Stomach (tissue), 9 donors: ENCODE data around the gene UNC45A. TPM values are rescaled to one million over a fixed set of nuclear protein-coding genes. Genes with fewer than 3 reads are reported as not detected.

Experiments used
- DNase-seq, 2 donors: peaks; one replicate each; pipeline versions ENCODE4 v3.0.0 to v3.0.0-alpha.2; 2013 to 2019
- H3K27ac ChIP-seq, 5 donors: fragments of 200-600 bp in 4 of 5; sonication (generic) in 4 of 5; one replicate each; pipeline ENCODE4 v1.5.1; 2013 to 2019; ENCODE audit warnings: mild to moderate bottlenecking in 1 of 5, moderate library complexity in 1 of 5
- H3K27me3 ChIP-seq, 3 donors: fragments of 200-600 bp; sonication (generic); one replicate each; pipeline ENCODE4 v1.5.1; 2017 to 2019; ENCODE audit warnings: mixed run types in 1 of 3
- H3K36me3 ChIP-seq, 4 donors: fragments of 200-600 bp; sonication (generic); 1 replicate in 3 of 4; 2 replicates in 1 of 4; pipeline ENCODE4 v1.5.1; 2016 to 2019
- H3K4me1 ChIP-seq, 4 donors: fragments of 200-600 bp; sonication (generic); one replicate each; pipeline ENCODE4 v1.5.1; 2016 to 2019
- H3K4me3 ChIP-seq, 4 donors: fragments of 200-600 bp; sonication (generic) in 3 of 4; one replicate each; pipeline ENCODE4 v1.5.1; 2016 to 2019; ENCODE audit warnings: mild to moderate bottlenecking in 1 of 4
- H3K9me3 ChIP-seq, 4 donors: fragments of 200-600 bp; sonication (generic); one replicate each; pipeline ENCODE4 v1.5.1; 2016 to 2019
- EP300 ChIP-seq: sonication (generic); formaldehyde crosslinking; IDR thresholded peaks from one replicate; pipeline ENCODE4 v1.6.1; 2017; ENCODE audit warnings: antibody characterized with exemption
- POLR2A ChIP-seq, 4 donors: fragments of 450-650 bp; IDR thresholded peaks; one replicate each; pipeline ENCODE4 v1.6.1; 2016; ENCODE audit warnings: antibody characterized with exemption in 4 of 4, control low read depth in 2 of 4, mild to moderate bottlenecking in 1 of 4, moderate library complexity in 1 of 4
- POLR2AphosphoS5 ChIP-seq, 3 donors: sonication (generic); formaldehyde crosslinking; IDR thresholded peaks; one replicate each; pipeline ENCODE4 v1.6.1; 2016; ENCODE audit warnings: antibody characterized with exemption in 3 of 3
- WGBS, 5 donors: extraction: QIAGEN DNeasy Blood & Tissue Kit in 3 of 5; methylation state at CpG; one replicate each; pipeline versions ENCODE4 v1.1.5 to v1.1.7; 2013 to 2018; 5-methylcytosine and 5-hydroxymethylcytosine counted together
- intact Hi-C: fragments of 100-400 bp; cut with DNase I; formaldehyde crosslinking; loops from one replicate; pipeline ENCODE4 v1.15.1; 2023; ENCODE audit warnings: low total_unique reads
- polyA plus RNA-seq, 3 donors: library from polyadenylated mRNA; stranded (reverse); fragments of 200-250 nt; gene quantifications; one replicate each; pipeline ENCODE4 v1.2.3, GENCODE V29; 2013
- total RNA-seq, 5 donors: library from RNA; depleted of rRNA; stranded (reverse); fragments of >200 nt; gene quantifications; one replicate each; pipeline versions ENCODE4 v1.1.0 to v1.2.3, GENCODE V29; 2014 to 2016
- TF ChIP-seq, protein P1 (sequence below), 7 experiments: fragments of 450-650 bp in 4 of 7; fragments of 200-600 bp in 3 of 7; sonication (generic) in 3 of 7; IDR thresholded peaks; one replicate each; pipeline ENCODE4 v1.5.1; 2016 to 2019; ENCODE audit warnings: antibody characterized with exemption in 7 of 7, control low read depth in 2 of 7, mild to moderate bottlenecking in 1 of 7
- donor health status: healthy with polysubstance abuse.
- donor health status: Bipolar disorder and iron deficiency.
- donor health status: healthy.

UNC45A gene
- total and polyA plus RNA-seq, 8 donors, result 28.0 to 63.8 (median 43.0) TPM

DNA sequence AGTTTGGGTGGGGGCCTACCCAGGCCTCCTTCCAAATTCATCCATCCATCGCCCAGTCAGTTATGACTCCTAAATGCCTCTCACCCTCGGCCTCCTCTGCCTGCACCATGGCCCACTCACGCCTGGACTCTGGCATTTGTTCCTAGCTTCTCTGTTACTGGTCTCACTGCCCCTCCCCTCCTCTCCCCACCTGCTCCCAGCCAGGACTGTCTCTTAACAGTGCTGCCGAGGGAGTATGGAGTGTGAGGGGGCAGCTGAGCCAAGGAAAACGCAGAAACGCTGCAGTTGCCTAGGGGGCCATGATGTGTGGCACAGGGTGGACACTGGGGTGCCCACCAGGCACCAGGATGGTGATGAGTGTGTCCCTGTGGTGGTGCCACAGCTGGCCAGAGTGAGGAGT is 22.7 kb downstream of the UNC45A start:
- Histone ChIP-seq H3K9me3 (no peaks in the 10 kb centered on the region), H3K27ac (peak overlapping the region in 2 of 5 donors; percentile 79 to 97), H3K36me3 (peaks cover 15 to 46% (median 42%) of the 10 kb centered on the region in 4 donors), H3K4me3 (peak overlapping the region; percentile 60 to 76 (median 63)), H3K27me3 (no peaks in the 10 kb centered on the region), H3K4me1 (peaks cover 14 to 53% (median 35%) of the 10 kb centered on the region in 4 donors)
- WGBS, 5 donors, result 66 to 87% (median 82%) methylated on average over 6 of the region's 6 CpGs
- intact Hi-C loops, result loop anchor here (5.0 kb wide), 1 partner anchor 90 kb away; no protein-coding TSS in a partner anchor
- peak in 1 of 2 donors; percentile 28 for DNase-seq
- TF ChIP-seq, protein P1, sequence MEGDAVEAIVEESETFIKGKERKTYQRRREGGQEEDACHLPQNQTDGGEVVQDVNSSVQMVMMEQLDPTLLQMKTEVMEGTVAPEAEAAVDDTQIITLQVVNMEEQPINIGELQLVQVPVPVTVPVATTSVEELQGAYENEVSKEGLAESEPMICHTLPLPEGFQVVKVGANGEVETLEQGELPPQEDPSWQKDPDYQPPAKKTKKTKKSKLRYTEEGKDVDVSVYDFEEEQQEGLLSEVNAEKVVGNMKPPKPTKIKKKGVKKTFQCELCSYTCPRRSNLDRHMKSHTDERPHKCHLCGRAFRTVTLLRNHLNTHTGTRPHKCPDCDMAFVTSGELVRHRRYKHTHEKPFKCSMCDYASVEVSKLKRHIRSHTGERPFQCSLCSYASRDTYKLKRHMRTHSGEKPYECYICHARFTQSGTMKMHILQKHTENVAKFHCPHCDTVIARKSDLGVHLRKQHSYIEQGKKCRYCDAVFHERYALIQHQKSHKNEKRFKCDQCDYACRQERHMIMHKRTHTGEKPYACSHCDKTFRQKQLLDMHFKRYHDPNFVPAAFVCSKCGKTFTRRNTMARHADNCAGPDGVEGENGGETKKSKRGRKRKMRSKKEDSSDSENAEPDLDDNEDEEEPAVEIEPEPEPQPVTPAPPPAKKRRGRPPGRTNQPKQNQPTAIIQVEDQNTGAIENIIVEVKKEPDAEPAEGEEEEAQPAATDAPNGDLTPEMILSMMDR (IDR thresholded peaks at IDR 0.05), result no peak
- TF ChIP-seq POLR2A (IDR thresholded peaks at IDR 0.05), result no peak
- TF ChIP-seq POLR2AphosphoS5 (IDR thresholded peaks at IDR 0.05), result no peak
- TF ChIP-seq EP300, result no peak

DNA sequence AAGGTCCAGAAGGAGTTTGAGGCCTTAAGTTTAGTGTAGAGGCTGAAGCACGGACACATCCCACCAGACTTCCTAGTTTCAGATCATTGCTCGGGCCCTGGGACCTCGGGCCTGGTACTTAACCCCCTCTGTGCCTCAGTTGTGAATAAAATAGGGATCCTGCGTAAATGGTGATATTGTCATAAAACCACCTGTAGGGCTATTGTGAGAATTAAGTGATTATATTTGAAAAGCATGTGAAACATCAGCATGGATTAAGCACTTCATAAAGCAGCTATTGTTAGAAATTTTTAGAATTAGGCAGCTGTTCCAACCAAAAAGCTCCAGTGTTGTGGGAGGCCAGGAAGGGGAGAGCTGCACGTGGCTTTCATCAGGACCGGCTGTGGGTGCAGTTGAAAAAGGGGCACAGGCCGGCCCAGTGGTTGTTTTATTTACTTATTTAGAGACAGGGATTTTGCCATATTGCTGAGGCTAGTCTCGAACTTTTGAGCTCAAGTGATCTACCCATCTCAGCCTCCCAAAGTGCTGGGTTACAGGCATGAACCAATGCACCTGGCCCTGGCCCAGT is 24.0 kb downstream of the UNC45A start:
- TF ChIP-seq POLR2A (IDR thresholded peaks at IDR 0.05), result no peak
- no peak for TF ChIP-seq POLR2AphosphoS5 (IDR thresholded peaks at IDR 0.05)
- no peak for TF ChIP-seq EP300
- Histone ChIP-seq H3K9me3 (no peaks in the 10 kb centered on the region), H3K4me1 (peaks cover 14 to 53% (median 35%) of the 10 kb centered on the region in 4 donors), H3K27me3 (no peaks in the 10 kb centered on the region), H3K27ac (peak overlapping the region in 2 of 5 donors; percentile 39 to 79), H3K36me3 (peaks cover 4 to 46% (median 42%) of the 10 kb centered on the region in 4 donors), H3K4me3 (no peak overlapping the region)
- WGBS, 5 donors, result 79 to 88% (median 87%) methylated on average over 8 of the region's 8 CpGs
- intact Hi-C loops, result loop anchor here (5.0 kb wide), 1 partner anchor 88 kb away; no protein-coding TSS in a partner anchor
- no peak for DNase-seq

DNA sequence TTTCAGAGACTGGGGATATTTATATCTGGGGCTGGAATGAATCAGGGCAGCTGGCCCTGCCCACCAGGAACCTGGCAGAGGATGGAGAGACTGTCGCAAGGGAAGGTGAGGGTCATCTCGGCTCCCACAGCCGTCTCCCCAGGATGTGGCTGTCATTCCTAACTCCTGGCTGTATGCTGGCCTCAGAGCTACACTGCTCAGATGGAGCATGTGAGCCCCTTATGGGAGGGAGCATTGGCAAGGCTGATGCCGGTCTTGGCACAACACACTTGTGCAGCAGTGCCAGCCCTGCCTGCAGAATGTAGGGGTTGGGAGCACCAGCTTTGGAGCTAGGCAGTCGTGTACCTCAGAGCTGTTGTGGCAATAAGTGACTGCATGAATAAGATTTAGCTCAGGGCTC is 24.8 kb downstream of the UNC45A start:
- 75 to 86% (median 80%) methylated on average over 2 to 5 of the region's 5 CpGs for WGBS, 5 donors
- DNase-seq, result peak in 1 of 2 donors; percentile 71
- H3K36me3 ChIP-seq, result peaks cover 4 to 49% (median 45%) of the 10 kb centered on the region in 4 donors
- H3K27me3 ChIP-seq, result no peaks in the 10 kb centered on the region
- no peak overlapping the region for H3K4me3 ChIP-seq
- intact Hi-C loops, result loop anchor here (5.0 kb wide), 1 partner anchor 87 kb away; no protein-coding TSS in a partner anchor
- peak overlapping the region in 2 of 5 donors; percentile 53 to 79 for H3K27ac ChIP-seq
- H3K4me1 ChIP-seq, result peaks cover 14 to 50% (median 31%) of the 10 kb centered on the region in 4 donors
- TF ChIP-seq, protein P1 (IDR thresholded peaks at IDR 0.05), result no peak
- peak in 1 of 3 donors; percentile 55 for TF ChIP-seq POLR2AphosphoS5 (IDR thresholded peaks at IDR 0.05)
- no peaks in the 10 kb centered on the region for H3K9me3 ChIP-seq

DNA sequence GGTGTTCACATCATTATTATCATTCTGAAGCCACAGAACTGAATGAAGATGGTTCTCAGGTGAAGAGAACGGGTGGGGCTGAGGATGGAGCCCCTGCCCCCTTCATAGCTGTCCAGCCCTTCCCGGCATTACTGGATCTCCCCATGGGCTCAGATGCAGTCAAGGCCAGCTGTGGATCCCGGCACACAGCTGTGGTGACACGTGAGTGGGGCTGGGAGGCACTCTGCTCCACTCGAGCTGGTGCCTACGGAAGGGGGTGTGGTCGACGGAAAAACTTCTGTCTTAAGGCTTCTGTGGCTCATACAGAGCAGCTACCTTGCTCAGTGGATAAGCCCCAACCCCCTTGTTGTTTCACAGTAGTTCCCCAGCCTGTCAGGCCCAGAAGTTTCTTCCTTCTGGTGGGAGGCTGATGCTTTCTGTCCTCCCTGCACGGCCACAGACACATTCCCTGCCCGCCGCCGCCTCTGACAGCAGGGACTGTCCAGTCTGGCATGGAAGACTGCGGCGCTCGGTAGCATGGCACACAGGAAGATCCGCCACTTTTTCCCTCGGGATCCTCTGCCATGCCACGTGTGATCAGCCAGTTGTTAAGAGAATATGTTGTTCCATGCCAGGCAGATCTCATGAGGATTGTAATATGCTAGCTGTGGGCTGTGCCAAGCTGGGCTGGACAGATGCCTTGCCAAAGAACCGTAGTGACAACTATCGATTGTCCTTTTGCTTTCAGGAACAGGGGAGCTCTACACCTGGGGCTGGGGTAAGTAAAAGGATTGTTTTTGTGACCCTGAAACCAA is 25.4 kb downstream of the UNC45A start:
- 82 to 92% (median 89%) methylated on average over 13 to 20 of the region's 20 CpGs for WGBS, 5 donors
- TF ChIP-seq, protein P1 (IDR thresholded peaks at IDR 0.05), result no peak
- TF ChIP-seq EP300, result no peak
- TF ChIP-seq POLR2A (IDR thresholded peaks at IDR 0.05), result no peak
- no peak for TF ChIP-seq POLR2AphosphoS5 (IDR thresholded peaks at IDR 0.05)
- intact Hi-C loops, result no loop called here
- Histone ChIP-seq H3K27ac (peak overlapping the region in 2 of 5 donors; percentile 53 to 79), H3K4me3 (no peak overlapping the region), H3K9me3 (no peaks in the 10 kb centered on the region), H3K4me1 (peaks cover 10 to 45% (median 26%) of the 10 kb centered on the region in 4 donors), H3K27me3 (no peaks in the 10 kb centered on the region), H3K36me3 (peaks cover 4 to 52% (median 49%) of the 10 kb centered on the region in 4 donors)
- no peak for DNase-seq
